Muscle layer of colon (tissue), 2 donors: ENCODE measurements around the gene SLC35G3.

Source experiments
- H3K27ac ChIP-seq: one replicate; pipeline ENCODE4 v1.7.0; 2013; ENCODE audit warnings: low read depth, mild to moderate bottlenecking, low read length, moderate library complexity
- H3K27me3 ChIP-seq, 2 donors: one replicate each; pipeline ENCODE4 v1.7.0; 2013; ENCODE audit warnings: low read length in 2 of 2, mild to moderate bottlenecking in 2 of 2; ENCODE audit not compliant: insufficient read depth in 2 of 2, control insufficient read depth in 1 of 2
- H3K36me3 ChIP-seq: one replicate; pipeline ENCODE4 v1.7.0; 2013; ENCODE audit warnings: mild to moderate bottlenecking, low read length; ENCODE audit not compliant: insufficient read depth
- H3K4me1 ChIP-seq: one replicate; pipeline ENCODE4 v1.7.0; 2013; ENCODE audit warnings: mild to moderate bottlenecking, low read length; ENCODE audit not compliant: insufficient read depth
- H3K4me3 ChIP-seq, 2 donors: one replicate each; pipeline ENCODE4 v1.7.0; 2013; ENCODE audit warnings: low read length in 2 of 2, low read depth in 1 of 2, mild to moderate bottlenecking in 1 of 2, moderate library complexity in 1 of 2
- H3K9ac ChIP-seq: one replicate; pipeline ENCODE4 v1.7.0; 2013; ENCODE audit warnings: low read length
- H3K9me3 ChIP-seq: one replicate; pipeline ENCODE4 v1.7.0; 2013; ENCODE audit warnings: mild to moderate bottlenecking, low read length
- donor health status: abdominal sarcoma.
- donor health status: Adenocarcinoma of cecum.

SLC35G3 gene

GRCh38 chr17:35146214-35146833 lies 47.9 kb downstream of the SLC35G3 start:
- no peaks in the 10 kb centered on the region for H3K9me3 ChIP-seq
- no peaks in the 10 kb centered on the region for H3K4me1 ChIP-seq
- H3K9ac ChIP-seq: no peak overlapping the region
- no peak overlapping the region for H3K27ac ChIP-seq
- no peaks in the 10 kb centered on the region for H3K27me3 ChIP-seq
- no peak overlapping the region for H3K4me3 ChIP-seq
- H3K36me3 ChIP-seq: no peaks in the 10 kb centered on the region

GRCh38 chr17:35144840-35145239 lies 49.4 kb downstream of the SLC35G3 start:
- H3K4me1 ChIP-seq: peaks cover 8% of the 10 kb centered on the region
- H3K36me3 ChIP-seq: peaks cover under 1% of the 10 kb centered on the region
- H3K9me3 ChIP-seq: no peaks in the 10 kb centered on the region
- H3K4me3 ChIP-seq: no peak overlapping the region
- H3K27me3 ChIP-seq: no peaks in the 10 kb centered on the region
- no peak overlapping the region for H3K27ac ChIP-seq
- no peak overlapping the region for H3K9ac ChIP-seq
